Calu3 (cell line): ENCODE measurements around the gene PROM1. TPM values are rescaled to one million over a fixed set of nuclear protein-coding genes. Genes with fewer than 3 reads are reported as not detected.

Source experiments
- BruUV-seq: library from RNA; stranded (reverse); fragments of 400-500 nt; replicated peaks from 2 replicates; lab custom pipeline; 2021; lab: Mats Ljungman, UMichigan
- CTCF ChIA-PET: fragments of 300-600 bp; sonication (Branson Sonifier 250); formaldehyde crosslinking; loops from one replicate; lab custom pipeline; 2022; ENCODE audit warnings: antibody characterized with exemption; lab: Charles Lee
- DNase-seq: peaks from one replicate; pipeline ENCODE4 v3.0.0; 2022
- H3K27ac Mint-ChIP-seq: one replicate; pipeline ENCODE4 v1.8.0; 2022; ENCODE audit warnings: mixed read lengths; ENCODE audit not compliant: unreplicated experiment
- H3K27me3 Mint-ChIP-seq: one replicate; pipeline ENCODE4 v1.8.0; 2022; ENCODE audit warnings: mixed read lengths; ENCODE audit not compliant: unreplicated experiment
- H3K36me3 Mint-ChIP-seq: one replicate; pipeline ENCODE4 v1.8.0; 2022; ENCODE audit warnings: mild to moderate bottlenecking, moderate library complexity, mixed read lengths; ENCODE audit not compliant: insufficient read depth, unreplicated experiment
- H3K4me1 Mint-ChIP-seq: one replicate; pipeline ENCODE4 v1.8.0; 2022; ENCODE audit warnings: mild to moderate bottlenecking, low read depth, mixed read lengths; ENCODE audit not compliant: unreplicated experiment
- H3K4me3 Mint-ChIP-seq: one replicate; pipeline ENCODE4 v1.8.0; 2022; ENCODE audit warnings: mild to moderate bottlenecking, low read depth, moderate library complexity, mixed read lengths; ENCODE audit not compliant: unreplicated experiment
- H3K9me3 Mint-ChIP-seq: one replicate; pipeline ENCODE4 v1.8.0; 2022; ENCODE audit warnings: low read depth, mixed read lengths; ENCODE audit not compliant: unreplicated experiment
- intact Hi-C: fragments of 100-400 bp; cut with micrococcal nuclease; formaldehyde crosslinking; loops from one replicate; pipeline ENCODE4 v1.10.0; 2022; ENCODE audit not compliant: unreplicated experiment
- total RNA-seq: library from RNA; stranded (reverse); gene quantifications from 2 replicates; pipeline ENCODE4 v1.2.3, GENCODE V29; 2022
- TF ChIP-seq, protein P1 (sequence below): fragments of 200-600 bp; IDR thresholded peaks from one replicate; pipeline ENCODE4 v1.8.0; 2022; ENCODE audit warnings: antibody characterized with exemption; ENCODE audit not compliant: unreplicated experiment

Gene PROM1
- total RNA-seq, 1 experiment from 2014 or later, result 73.9 TPM

DNA sequence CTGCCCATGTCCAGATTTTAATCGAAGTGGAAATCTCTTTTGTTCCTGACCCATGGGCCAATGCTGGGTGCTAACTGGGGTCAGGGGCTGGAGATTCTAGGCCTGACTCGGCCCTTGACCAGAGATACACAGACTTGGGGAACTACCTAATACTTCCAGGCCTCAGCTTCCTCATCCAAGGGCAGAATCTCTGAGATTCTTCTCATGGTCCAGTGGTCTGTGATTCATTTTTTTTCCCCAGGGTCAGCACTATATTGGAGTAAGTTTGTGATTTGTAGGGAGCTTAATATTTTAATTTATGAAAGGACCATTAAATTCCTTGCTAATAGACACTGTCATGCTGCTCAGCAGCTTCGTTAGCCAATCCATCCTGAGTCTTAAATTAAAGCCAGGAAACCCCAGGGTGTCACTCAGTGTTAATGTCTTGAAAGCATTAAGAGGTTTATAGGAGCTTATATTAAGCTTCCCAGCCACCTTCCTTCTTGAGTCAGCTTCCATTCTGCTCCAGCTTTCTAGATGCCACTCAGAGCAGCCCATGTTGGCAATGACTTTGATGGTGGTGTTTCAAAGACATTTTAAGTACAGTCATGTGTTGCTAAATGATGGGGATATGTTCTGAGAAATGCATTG, 27.0 kb upstream of the PROM1 start:
- Mint-ChIP-seq H3K9me3 (no peaks in the 10 kb centered on the region), H3K4me3 (no peak overlapping the region), H3K4me1 (peaks cover 5% of the 10 kb centered on the region), H3K27me3 (no peaks in the 10 kb centered on the region), H3K27ac (no peak overlapping the region), H3K36me3 (no peaks in the 10 kb centered on the region)
- intact Hi-C loops, result no loop called here
- CTCF ChIA-PET, result no interaction called here
- TF ChIP-seq, protein P1, sequence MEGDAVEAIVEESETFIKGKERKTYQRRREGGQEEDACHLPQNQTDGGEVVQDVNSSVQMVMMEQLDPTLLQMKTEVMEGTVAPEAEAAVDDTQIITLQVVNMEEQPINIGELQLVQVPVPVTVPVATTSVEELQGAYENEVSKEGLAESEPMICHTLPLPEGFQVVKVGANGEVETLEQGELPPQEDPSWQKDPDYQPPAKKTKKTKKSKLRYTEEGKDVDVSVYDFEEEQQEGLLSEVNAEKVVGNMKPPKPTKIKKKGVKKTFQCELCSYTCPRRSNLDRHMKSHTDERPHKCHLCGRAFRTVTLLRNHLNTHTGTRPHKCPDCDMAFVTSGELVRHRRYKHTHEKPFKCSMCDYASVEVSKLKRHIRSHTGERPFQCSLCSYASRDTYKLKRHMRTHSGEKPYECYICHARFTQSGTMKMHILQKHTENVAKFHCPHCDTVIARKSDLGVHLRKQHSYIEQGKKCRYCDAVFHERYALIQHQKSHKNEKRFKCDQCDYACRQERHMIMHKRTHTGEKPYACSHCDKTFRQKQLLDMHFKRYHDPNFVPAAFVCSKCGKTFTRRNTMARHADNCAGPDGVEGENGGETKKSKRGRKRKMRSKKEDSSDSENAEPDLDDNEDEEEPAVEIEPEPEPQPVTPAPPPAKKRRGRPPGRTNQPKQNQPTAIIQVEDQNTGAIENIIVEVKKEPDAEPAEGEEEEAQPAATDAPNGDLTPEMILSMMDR, result no peak
- no peak for DNase-seq
- no TSS peak for BruUV-seq

GRCh38 chr4:16110199-16110598, 26.4 kb upstream of the PROM1 start:
- Mint-ChIP-seq H3K4me1 (no peaks in the 10 kb centered on the region), H3K9me3 (no peaks in the 10 kb centered on the region), H3K27ac (no peak overlapping the region), H3K27me3 (no peaks in the 10 kb centered on the region), H3K36me3 (no peaks in the 10 kb centered on the region), H3K4me3 (no peak overlapping the region)
- CTCF ChIA-PET, result interaction anchor here (1.0 kb wide), 1 partner anchor 67 kb away, joined by 3 read pairs; no protein-coding TSS in a partner anchor
- intact Hi-C loops, result no loop called here
- BruUV-seq, result no TSS peak
- no peak for DNase-seq
- TF ChIP-seq, protein P1, result no peak

DNA sequence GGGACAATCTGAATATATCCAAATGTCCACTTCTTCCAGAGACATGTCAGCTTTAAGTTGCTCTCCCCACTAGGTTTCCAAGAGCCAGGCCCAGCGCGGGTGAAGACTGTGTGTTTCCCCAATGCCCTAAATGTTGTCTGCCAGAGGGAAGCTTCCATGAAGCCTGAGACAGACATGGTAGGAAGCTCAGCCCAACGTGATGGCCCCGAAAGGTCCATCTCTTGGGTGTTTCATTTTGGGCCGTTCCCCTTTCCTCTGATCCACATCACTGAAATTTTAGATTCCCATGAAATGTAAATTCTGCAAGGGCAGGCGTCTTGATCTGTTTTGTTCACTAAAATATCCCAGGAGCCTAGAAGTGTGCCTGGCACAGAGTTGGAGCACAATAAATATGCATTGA, 25.4 kb upstream of the PROM1 start:
- H3K9me3 Mint-ChIP-seq, result no peaks in the 10 kb centered on the region
- no peak overlapping the region for H3K4me3 Mint-ChIP-seq
- no peak for DNase-seq
- CTCF ChIA-PET, result interaction anchor here (1.0 kb wide), 1 partner anchor 68 kb away, joined by 3 read pairs; no protein-coding TSS in a partner anchor
- no peaks in the 10 kb centered on the region for H3K27me3 Mint-ChIP-seq
- no peak overlapping the region for H3K27ac Mint-ChIP-seq
- BruUV-seq, result no TSS peak
- no peaks in the 10 kb centered on the region for H3K36me3 Mint-ChIP-seq
- intact Hi-C loops, result no loop called here
- TF ChIP-seq, protein P1, result no peak
- H3K4me1 Mint-ChIP-seq, result no peaks in the 10 kb centered on the region

DNA sequence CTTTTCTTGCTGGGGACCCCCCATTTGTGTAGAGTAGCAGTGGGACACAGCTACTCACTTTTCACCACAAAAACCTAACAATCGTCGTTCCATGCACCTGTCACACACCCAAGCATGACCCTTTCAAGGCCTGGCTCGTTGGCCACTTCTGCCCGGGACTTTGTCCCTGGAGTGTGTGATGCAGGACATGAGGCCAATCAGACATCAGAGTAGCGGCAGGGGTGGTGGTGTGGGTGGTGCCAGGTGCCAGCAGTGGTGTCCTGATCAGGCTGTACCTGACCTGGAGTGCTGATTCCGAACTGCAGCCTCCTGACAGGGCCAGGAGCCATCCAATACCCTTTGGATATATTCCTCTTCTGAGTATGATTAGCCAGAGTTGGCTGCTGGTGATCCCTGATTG, 23.1 kb upstream of the PROM1 start:
- Mint-ChIP-seq H3K27ac (no peak overlapping the region), H3K4me1 (no peaks in the 10 kb centered on the region), H3K27me3 (peaks cover 2% of the 10 kb centered on the region), H3K36me3 (no peaks in the 10 kb centered on the region), H3K9me3 (no peaks in the 10 kb centered on the region), H3K4me3 (no peak overlapping the region)
- CTCF ChIA-PET, result no interaction called here
- intact Hi-C loops, result no loop called here
- TF ChIP-seq, protein P1, result no peak
- BruUV-seq, result no TSS peak
- DNase-seq, result no peak
